ENCODE results near the gene CKLF.

Gene CKLF

GRCh38 chr16:66547101-66547989 is 5.0 kb upstream of the CKLF start:
- TF ChIP-seq POLR2AphosphoS5 (IDR thresholded peaks at IDR 0.05; ENCODE audit: low read depth, low read length) (no peak), SIN3A (IDR thresholded peaks at IDR 0.05; ENCODE audit: borderline replicate concordance, insufficient read depth, low read length) (no peak), REST (IDR thresholded peaks at IDR 0.05; ENCODE audit: insufficient read depth in 1 of 2, low read depth in 2 of 2, low read length in 2 of 2) (no peak), TAF1 (IDR thresholded peaks at IDR 0.05; ENCODE audit: borderline replicate concordance, insufficient read depth, low read length) (no peak), FOXP2 (optimal IDR thresholded peaks at IDR 0.05; ENCODE audit: borderline replicate concordance, extremely low read depth, extremely low read length, insufficient read depth) (no peak)

- TF ChIP-seq TAF1 (IDR thresholded peaks at IDR 0.05; ENCODE audit: borderline replicate concordance, insufficient read depth, low read length) (no peak), REST (IDR thresholded peaks at IDR 0.05; ENCODE audit: insufficient read depth in 1 of 2, low read depth in 2 of 2, low read length in 2 of 2) (no peak), FOXP2 (optimal IDR thresholded peaks at IDR 0.05; ENCODE audit: borderline replicate concordance, extremely low read depth, extremely low read length, insufficient read depth) (no peak), SIN3A (IDR thresholded peaks at IDR 0.05; ENCODE audit: borderline replicate concordance, insufficient read depth, low read length) (no peak), POLR2AphosphoS5 (IDR thresholded peaks at IDR 0.05; ENCODE audit: low read depth, low read length) (no peak)
These were observed 4.3 kb upstream of the CKLF start for GRCh38 chr16:66548068-66548467.

DNA sequence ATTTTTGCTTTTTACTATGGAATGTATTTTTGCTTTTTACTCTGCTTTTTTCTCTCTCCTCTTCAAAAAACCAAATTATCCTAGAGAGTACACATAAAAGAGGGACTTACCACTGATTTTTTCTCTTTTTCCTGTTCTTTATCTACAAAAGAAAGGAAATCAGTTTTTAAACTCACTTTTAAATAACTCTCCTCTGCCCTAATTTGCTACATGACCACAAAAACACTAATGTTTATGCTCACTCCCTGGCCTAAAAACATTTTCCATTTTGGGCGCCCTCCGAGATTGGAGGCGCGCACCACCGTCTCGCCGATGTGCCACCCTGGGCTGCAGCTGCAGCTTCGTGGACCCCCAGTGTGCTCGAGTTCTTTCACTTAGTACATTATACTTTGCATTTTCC is 3.5 kb upstream of the CKLF start:
- no peak for TF ChIP-seq SIN3A (IDR thresholded peaks at IDR 0.05; ENCODE audit: borderline replicate concordance, insufficient read depth, low read length)
- no peak for TF ChIP-seq TAF1 (IDR thresholded peaks at IDR 0.05; ENCODE audit: borderline replicate concordance, insufficient read depth, low read length)
- TF ChIP-seq REST (IDR thresholded peaks at IDR 0.05; ENCODE audit: insufficient read depth in 1 of 2, low read depth in 2 of 2, low read length in 2 of 2), result no peak
- TF ChIP-seq FOXP2 (optimal IDR thresholded peaks at IDR 0.05; ENCODE audit: borderline replicate concordance, extremely low read depth, extremely low read length, insufficient read depth), result no peak
- TF ChIP-seq POLR2AphosphoS5 (IDR thresholded peaks at IDR 0.05; ENCODE audit: low read depth, low read length), result no peak

DNA sequence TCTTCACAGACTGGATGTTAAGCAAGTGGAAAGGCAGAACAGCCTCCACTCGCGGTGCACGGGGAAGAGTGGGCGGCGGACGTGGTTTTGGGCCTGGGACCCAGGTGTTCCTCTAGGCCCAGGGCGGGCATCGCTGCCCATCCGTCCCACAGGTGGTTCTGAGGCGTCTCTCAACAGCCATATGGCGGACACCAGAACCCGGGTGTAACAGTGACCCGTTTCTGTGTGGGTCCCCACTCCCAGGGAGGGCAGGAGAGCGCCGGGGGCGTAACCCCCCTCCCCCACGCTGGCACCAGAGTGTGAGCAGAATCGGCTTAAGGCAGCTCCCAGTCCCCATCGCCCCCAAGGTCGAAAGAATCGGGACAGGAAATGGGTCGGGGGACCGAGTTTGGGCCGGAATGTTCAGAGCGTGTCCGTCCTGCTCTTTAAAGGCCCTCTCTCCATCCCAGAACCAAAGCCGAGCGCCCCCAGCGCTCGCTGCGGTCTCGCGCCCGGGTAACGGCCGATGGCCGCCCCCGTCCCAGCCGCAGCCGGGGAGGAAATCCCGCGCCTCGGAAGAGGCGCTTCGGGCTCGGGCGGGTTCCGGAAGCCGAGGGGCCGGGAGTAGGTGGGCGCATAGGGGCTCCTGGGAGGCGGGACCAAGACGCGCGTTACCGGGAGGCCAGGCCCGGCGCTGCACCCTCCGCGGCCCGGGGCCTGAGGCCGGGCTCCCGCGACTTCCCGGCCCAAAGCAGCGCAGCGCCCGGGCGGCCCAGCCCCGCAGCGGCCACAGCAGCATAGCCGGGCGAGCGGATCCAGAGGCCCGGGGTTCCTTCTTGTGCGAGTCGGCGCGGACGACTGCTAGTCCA is 2.9 kb upstream of the CKLF start, which contains the start of gene TK2:
TSS of gene TK2 (minus strand) at position 839 of the 848 bp plus-strand sequence. CDS start at position 778, 61 bp downstream.
- TF ChIP-seq REST (IDR thresholded peaks at IDR 0.05; ENCODE audit: insufficient read depth in 1 of 2, low read depth in 2 of 2, low read length in 2 of 2) (no peak), POLR2AphosphoS5 (IDR thresholded peaks at IDR 0.05; ENCODE audit: low read depth, low read length) (peak; percentile 61)
